Suppressor macrophage treated with lipopolysaccharide for 4 hours (primary cell): ENCODE data around the gene MYO3B.
A peak's percentile ranks its signal among the peaks of the same experiment; 100 is the strongest.
"Not testable (repeated sequence)": the region's sequence is repeated elsewhere in the genome, so short reads cannot be mapped to it uniquely, and the experiment has no call there.

Experiments
- DNase-seq: peaks from one replicate; pipeline ENCODE4 v3.0.0-alpha.2; 2020

The MYO3B gene

GRCh38 chr2:170660409-170660808 is 482.5 kb downstream of the MYO3B start:
- no peak for DNase-seq

- no peak for DNase-seq
Measured at GRCh38 chr2:170665743-170666142, 487.8 kb downstream of the MYO3B start.

- no peak for DNase-seq
Measured at GRCh38 chr2:170669909-170670308, 492.0 kb downstream of the MYO3B start.

DNA sequence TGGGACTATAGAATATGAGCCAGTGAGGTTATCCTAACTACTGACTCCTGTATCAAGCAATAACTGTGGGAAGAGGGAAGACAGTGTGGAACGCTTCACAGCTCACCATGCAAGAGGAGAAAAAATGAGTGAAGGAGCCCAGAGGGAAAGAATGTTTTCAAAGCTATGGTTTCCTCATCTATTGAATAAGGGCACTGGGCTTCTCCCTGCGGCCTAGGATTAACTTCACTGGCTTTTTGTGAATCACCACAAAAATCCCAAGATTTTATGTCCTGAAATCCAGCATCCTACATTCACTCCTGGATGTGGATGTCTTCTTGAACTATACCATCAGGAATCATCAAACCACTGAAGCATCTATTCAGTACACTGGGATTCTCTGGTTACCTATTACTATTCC is 492.7 kb downstream of the MYO3B start:
- DNase-seq: no peak

- no peak for DNase-seq
Measured at GRCh38 chr2:170671079-170671478, 493.1 kb downstream of the MYO3B start.

DNA sequence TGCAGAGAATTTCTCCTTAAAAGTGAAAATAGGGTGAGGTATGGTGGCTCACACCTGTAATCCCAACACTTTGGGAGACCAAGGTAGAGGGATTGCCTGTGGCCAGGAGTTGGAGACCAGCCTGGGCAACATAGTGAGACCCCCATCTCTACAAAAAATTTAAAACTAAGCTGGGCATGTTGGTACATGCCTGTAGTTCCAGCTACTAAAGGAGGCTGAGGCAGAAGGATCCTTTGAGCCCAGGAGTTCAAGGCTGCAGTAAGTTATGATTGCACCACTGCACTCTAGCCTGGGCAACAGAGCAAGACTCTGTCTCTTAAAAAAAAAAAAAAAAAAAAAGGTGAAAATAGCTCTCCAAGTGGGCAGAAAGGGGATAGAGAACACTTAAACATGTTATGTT is 496.3 kb downstream of the MYO3B start:
- DNase-seq: not testable (repeated sequence)

GRCh38 chr2:170675701-170676100 is 497.8 kb downstream of the MYO3B start:
- DNase-seq: no peak

GRCh38 chr2:170679607-170680079 is 501.7 kb downstream of the MYO3B start:
- no peak for DNase-seq

DNA sequence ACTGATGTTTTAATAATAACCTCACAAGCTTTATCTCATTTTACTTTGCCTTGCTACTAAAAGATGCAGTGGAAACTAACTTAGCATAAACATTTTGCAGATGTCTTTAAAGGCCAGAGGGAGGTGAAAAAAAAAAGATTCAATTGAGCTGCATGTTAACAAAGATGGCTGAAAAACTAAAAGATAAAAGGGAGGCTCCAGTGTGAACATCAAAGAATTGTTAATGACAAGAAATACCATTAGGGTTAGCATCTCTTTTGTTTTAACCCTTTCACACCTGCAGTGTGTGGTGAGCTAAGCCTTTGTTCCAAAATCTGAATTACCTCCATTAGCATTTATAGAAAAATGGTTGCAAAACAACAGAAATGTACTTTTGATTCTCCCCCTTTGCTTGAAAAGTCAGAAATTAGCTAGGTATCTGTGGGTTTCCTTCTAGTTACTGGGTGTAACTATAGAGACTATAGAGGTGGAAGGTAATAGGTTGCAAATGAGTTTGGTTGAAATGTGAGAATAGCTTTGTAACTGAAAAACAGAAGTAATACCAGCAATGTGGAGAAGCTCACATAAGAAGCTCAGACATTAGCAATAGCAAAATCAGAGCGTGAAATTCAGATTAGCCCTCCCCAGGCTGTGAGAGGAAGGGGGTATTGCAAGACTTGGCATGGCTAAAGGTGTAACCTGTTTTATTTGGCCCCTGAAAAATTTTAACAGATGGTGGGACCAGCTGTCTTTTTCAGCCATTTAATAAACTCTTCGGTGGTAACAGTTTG is 502.4 kb downstream of the MYO3B start:
- DNase-seq: no peak

DNA sequence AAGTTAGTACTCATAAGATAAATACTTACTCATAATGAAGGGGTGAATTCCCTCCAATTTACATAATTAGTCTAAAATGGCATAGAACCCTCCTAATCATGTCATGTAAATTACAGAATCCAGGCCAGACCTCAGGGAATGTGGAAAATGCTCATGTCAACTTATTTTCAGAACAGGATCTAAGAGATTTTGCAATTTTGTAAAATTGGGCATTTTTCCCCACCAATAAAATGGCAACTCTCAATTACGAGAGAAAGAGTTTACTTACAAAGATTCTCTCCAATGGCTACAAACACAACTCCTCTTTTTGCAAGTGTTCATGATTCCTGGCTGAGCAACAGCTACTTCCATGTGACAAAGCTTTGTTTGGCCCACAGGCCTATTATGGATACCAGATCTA is 503.4 kb downstream of the MYO3B start:
- DNase-seq: no peak

DNA sequence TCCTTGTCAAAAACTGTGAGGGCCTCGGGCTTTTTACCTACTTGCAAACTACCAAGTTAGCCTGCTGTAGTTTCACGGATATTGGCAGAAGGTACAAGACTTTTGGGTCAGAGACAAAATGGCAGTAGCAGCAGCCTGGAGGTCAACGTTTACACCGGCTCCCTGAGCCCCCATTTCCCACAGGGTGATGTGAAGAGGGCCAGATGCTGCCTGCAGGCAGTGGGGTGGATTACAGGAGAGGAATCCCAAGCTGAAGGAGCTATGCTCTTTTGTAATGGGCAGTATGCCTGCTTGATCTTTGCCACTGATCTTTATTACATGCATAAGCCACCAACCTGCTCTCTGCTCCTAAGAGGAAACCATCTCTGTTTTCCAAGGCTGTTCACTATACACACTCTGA is 507.6 kb downstream of the MYO3B start:
- DNase-seq: no peak

DNA sequence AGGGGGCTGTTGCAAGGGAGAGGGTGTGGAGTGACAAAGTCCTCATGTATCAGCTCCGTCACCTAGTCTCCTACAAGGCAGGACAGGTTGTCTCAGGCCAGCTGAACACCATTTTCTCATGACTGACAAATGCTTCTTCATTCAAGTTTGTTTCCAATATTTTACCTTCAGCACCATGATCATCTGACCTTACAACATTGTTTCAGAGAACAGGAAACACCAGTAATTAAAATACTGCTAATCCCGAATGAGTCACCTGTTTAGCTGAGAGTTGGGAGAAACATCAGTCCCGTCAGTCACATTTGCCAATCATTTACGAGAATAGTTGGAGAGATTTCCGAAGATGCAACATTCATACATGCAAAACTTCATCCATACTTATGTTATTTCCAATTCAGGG is 511.5 kb downstream of the MYO3B start:
- no peak for DNase-seq

DNA sequence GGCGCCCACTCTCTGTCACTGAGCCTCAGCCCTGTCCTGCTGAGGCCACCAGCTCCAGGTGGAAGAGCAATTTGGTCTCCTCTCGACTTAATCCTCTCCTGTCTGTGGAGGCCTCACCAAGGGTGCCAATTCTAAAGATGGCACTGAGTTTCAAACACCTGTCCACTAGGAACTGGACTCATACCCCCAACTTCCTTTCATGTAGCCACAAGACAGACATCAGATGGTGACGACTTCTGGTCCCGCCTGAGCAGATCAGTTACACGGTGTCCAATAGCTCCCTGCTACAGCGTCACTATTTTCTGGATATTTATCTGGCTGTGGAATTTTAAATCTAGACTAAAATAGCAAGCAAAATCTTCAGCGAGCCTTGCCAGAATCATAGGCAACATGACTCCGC is 512.7 kb downstream of the MYO3B start:
- DNase-seq: no peak

DNA sequence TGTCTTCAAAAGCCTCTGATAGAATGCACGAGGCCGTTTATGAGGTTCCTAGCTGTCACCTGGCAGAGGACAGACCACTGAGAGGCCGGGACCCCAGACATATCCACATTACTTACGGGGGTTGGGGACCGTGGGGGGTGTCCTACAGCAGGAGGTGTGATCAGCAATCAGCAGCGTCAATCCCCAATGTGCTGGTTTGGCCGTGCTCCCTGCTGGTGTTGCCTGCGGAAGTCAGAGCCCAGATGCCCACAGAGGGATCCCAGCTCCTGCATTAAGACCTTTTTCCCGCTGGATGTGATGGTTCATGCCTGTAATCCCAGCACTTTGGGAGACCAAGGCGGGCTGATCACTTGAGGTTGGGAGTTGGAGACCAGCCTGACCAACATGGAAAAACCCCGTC is 516.4 kb downstream of the MYO3B start:
- DNase-seq: no peak

DNA sequence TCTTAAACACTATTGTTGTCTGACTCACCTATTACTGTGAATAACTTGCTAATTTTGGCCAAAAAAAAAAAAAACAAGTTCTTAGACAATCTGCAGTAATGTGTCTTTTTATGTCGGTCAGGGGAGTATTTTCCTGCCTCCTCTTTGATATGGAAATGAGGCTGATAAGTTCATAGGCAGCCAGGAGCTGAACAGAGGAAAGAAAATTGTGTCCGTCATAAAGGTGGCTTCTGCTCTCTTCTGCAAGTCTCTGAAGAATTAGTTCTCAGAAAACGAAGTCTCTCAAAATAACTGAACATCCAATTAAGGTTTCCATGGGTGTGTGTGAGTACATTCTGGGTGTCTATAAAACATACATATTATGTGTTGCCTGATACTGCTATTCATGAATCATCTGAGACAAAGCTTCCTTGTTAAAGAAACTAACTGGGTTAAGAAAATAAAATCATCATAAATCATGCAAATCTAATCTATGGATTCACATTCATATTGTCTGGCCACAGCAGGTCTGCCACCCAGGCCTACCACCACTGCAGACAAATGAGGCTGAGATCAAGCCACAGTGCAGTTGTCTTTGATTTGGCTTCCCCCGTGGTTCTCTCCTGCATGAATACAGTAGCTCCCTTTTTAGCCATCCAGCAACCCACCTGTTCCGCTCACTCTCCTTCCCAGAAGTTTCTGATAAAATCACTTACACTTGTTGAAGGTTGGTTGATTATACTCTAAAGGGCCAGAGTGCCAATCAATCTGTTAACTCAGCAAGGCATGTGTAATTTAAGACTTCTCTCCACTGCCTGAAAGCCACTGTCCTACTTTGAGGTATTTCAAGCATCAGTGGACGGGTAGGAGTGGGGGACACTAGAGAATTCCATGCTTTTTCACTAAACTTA is 517.8 kb downstream of the MYO3B start:
- DNase-seq: no peak

- DNase-seq: no peak
Measured at GRCh38 chr2:170696948-170697347, 519.0 kb downstream of the MYO3B start.

GRCh38 chr2:170701011-170701410 is 523.1 kb downstream of the MYO3B start:
- DNase-seq: no peak

- peak; percentile 12 for DNase-seq
Measured at GRCh38 chr2:170703776-170704476, 526.0 kb downstream of the MYO3B start.
